ENCODE measurements around the gene DMRTA1. TPM values are rescaled to one million over a fixed set of nuclear protein-coding genes. Genes with fewer than 3 reads are reported as not detected.

Gene DMRTA1
- total and polyA plus RNA-seq, 2 of the 13 experiments (the other 11 are each of a cell fraction or from before 2014, with no cell fraction given): 0.13 to 0.16 TPM

- Histone ChIP-seq H3K4me2 (ENCODE audit: low read depth, low read length) (no peak overlapping the region), H3K27ac (ENCODE audit: extremely low read length, insufficient read depth, low read length) (no peak overlapping the region), H3K27me3 (ENCODE audit: control insufficient read depth in 1 of 2, insufficient read depth in 2 of 2, low read length in 2 of 2) (no peaks in the 10 kb centered on the region), H2AFZ (ENCODE audit: low read length) (no peak overlapping the region), H3K79me2 (ENCODE audit: insufficient read depth, low read length) (no peaks in the 10 kb centered on the region), H3K4me3 (replicated peaks in 1 of 3; ENCODE audit: insufficient read depth in 1 of 3, low read depth in 2 of 3, low read length in 3 of 3) (no peak overlapping the region), H3K9ac (ENCODE audit: insufficient read depth, low read depth, low read length) (no peak overlapping the region), H3K4me1 (ENCODE audit: insufficient read depth, low read length) (no peaks in the 10 kb centered on the region), H4K20me1 (ENCODE audit: insufficient read depth, low read length) (no peaks in the 10 kb centered on the region), H3K36me3 (replicated peaks in 1 of 2; ENCODE audit: control insufficient read depth in 1 of 2, insufficient read depth in 2 of 2, low read length in 2 of 2) (no peaks in the 10 kb centered on the region), H3K9me3 (ENCODE audit: low read length) (no peaks in the 10 kb centered on the region)
- no TSS peak for BruUV-seq (replicated peaks)
- ChIA-PET CTCF (ENCODE audit: low intra/inter-chr PET ratio, low total read pairs) (no interaction called here), POLR2A (no interaction called here)
- no peak for ATAC-seq
- no peak for DNase-seq (ENCODE audit: low spot score)
- FAIRE-seq: no peak
- WGBS (ENCODE audit: low lambda C conversion rate): 2% methylated on average over 2 of the region's 2 CpGs
- in situ Hi-C loops (cut with HindIII; ENCODE audit: extremely low pct_ligation_motif_present, low pct_unique_long_range_greater_than_20kb) (no loop called here), intact Hi-C loops (cut with micrococcal nuclease; ENCODE audit: unreplicated experiment) (no loop called here)
- no peak for TF ChIP-seq ZNF251 (CRISPR knock-in tag; IDR thresholded peaks at IDR 0.05)
- TF ChIP-seq WIZ (CRISPR knock-in tag; IDR thresholded peaks at IDR 0.05): no peak
- no peak for TF ChIP-seq CC2D1A (CRISPR knock-in tag; IDR thresholded peaks at IDR 0.05)
- TF ChIP-seq ZNF282 (IDR thresholded peaks at IDR 0.05; ENCODE audit: partially characterized antibody): no peak
- no peak for TF ChIP-seq SP2 (CRISPR knock-in tag; IDR thresholded peaks at IDR 0.05)
- no peak for TF ChIP-seq ZNF788 (CRISPR knock-in tag; IDR thresholded peaks at IDR 0.05; ENCODE audit: borderline replicate concordance)
- TF ChIP-seq MIER3 (CRISPR knock-in tag; IDR thresholded peaks at IDR 0.05; ENCODE audit: borderline replicate concordance): no peak
- no peak for TF ChIP-seq PAX8 (CRISPR knock-in tag; IDR thresholded peaks at IDR 0.05; ENCODE audit: borderline replicate concordance)
- TF ChIP-seq ZNF660 (CRISPR knock-in tag; IDR thresholded peaks at IDR 0.05; ENCODE audit: borderline replicate concordance, low read depth): no peak
Measured at GRCh38 chr9:22401671-22402070, 45.0 kb upstream of the DMRTA1 start.

DNA sequence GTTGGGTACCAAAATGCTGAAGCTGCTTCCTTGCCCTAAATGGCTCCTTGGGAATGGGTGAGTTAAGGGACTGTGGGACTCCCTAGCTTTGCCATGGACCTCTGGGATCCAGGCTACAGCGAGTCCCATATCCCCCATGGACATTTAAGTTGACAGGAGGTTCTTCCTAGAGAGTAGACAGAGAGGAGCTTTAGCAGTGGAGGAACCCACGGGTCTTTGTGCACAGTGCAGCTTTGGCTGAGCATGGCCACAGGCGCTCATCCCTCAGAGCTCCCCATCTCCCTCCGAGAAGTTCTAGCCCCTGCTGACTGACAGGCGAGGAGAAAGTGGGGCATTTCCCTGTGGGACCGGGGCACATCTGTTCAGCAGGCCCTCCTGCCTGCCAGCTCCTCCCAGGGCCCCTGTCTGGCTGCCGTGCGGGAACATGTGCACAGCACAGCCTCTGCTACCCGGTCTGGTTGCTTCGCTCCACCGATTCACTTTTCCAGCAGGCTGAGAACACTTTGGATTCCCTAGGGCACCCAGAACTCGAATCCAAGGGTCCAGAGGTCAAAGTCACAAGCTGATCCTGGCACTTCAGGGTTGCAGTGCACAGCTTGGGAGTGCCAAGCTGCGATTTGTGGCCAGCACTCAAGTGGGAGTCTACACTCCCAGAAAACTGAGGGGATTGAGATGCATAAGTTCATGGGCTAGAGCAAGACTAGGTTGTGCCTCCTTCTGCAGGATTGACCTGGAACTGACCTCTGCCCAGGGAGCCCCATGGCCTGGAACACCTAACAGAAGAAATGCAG is 40.6 kb upstream of the DMRTA1 start:
- Histone ChIP-seq H3K4me2 (ENCODE audit: low read depth, low read length) (no peak overlapping the region), H3K36me3 (replicated peaks in 1 of 2; ENCODE audit: control insufficient read depth in 1 of 2, insufficient read depth in 2 of 2, low read length in 2 of 2) (no peaks in the 10 kb centered on the region), H3K9me3 (ENCODE audit: low read length) (no peaks in the 10 kb centered on the region), H3K27me3 (ENCODE audit: control insufficient read depth in 1 of 2, insufficient read depth in 2 of 2, low read length in 2 of 2) (no peaks in the 10 kb centered on the region), H2AFZ (ENCODE audit: low read length) (no peak overlapping the region), H4K20me1 (ENCODE audit: insufficient read depth, low read length) (no peaks in the 10 kb centered on the region), H3K9ac (ENCODE audit: insufficient read depth, low read depth, low read length) (no peak overlapping the region), H3K79me2 (ENCODE audit: insufficient read depth, low read length) (no peaks in the 10 kb centered on the region), H3K4me1 (ENCODE audit: insufficient read depth, low read length) (no peaks in the 10 kb centered on the region), H3K4me3 (replicated peaks in 1 of 3; ENCODE audit: insufficient read depth in 1 of 3, low read depth in 2 of 3, low read length in 3 of 3) (no peak overlapping the region), H3K27ac (ENCODE audit: extremely low read length, insufficient read depth, low read length) (no peak overlapping the region)
- intact Hi-C loops (cut with micrococcal nuclease; ENCODE audit: unreplicated experiment) (no loop called here), in situ Hi-C loops (cut with HindIII; ENCODE audit: extremely low pct_ligation_motif_present, low pct_unique_long_range_greater_than_20kb) (no loop called here)
- ChIA-PET POLR2A (no interaction called here), CTCF (ENCODE audit: low intra/inter-chr PET ratio, low total read pairs) (no interaction called here)
- 32% methylated on average over 7 of the region's 13 CpGs for WGBS (ENCODE audit: low lambda C conversion rate)
- FAIRE-seq (no peak), ATAC-seq (no peak), DNase-seq (ENCODE audit: low spot score) (no peak)
- no TSS peak for BruUV-seq (replicated peaks)
- no peak for TF ChIP-seq ARID2 (CRISPR knock-in tag; IDR thresholded peaks at IDR 0.05; ENCODE audit: borderline replicate concordance)
- TF ChIP-seq, protein P1, sequence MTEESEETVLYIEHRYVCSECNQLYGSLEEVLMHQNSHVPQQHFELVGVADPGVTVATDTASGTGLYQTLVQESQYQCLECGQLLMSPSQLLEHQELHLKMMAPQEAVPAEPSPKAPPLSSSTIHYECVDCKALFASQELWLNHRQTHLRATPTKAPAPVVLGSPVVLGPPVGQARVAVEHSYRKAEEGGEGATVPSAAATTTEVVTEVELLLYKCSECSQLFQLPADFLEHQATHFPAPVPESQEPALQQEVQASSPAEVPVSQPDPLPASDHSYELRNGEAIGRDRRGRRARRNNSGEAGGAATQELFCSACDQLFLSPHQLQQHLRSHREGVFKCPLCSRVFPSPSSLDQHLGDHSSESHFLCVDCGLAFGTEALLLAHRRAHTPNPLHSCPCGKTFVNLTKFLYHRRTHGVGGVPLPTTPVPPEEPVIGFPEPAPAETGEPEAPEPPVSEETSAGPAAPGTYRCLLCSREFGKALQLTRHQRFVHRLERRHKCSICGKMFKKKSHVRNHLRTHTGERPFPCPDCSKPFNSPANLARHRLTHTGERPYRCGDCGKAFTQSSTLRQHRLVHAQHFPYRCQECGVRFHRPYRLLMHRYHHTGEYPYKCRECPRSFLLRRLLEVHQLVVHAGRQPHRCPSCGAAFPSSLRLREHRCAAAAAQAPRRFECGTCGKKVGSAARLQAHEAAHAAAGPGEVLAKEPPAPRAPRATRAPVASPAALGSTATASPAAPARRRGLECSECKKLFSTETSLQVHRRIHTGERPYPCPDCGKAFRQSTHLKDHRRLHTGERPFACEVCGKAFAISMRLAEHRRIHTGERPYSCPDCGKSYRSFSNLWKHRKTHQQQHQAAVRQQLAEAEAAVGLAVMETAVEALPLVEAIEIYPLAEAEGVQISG (CRISPR knock-in tag; IDR thresholded peaks at IDR 0.05): no peak
- no peak for TF ChIP-seq SSRP1 (CRISPR knock-in tag; IDR thresholded peaks at IDR 0.05)
- TF ChIP-seq ZBTB37 (CRISPR knock-in tag; IDR thresholded peaks at IDR 0.05): no peak
- TF ChIP-seq ZNF589 (CRISPR knock-in tag; conservative IDR thresholded peaks at IDR 0.05): no peak
- TF ChIP-seq SATB2 (CRISPR knock-in tag; IDR thresholded peaks at IDR 0.05): no peak
- TF ChIP-seq ISX (CRISPR knock-in tag; conservative IDR thresholded peaks at IDR 0.05): no peak

All from HepG2 (cell line).